HUDEP-2 (cell line): ENCODE measurements around the gene ZNF668.

Experiments
- DNase-seq, 76 experiments: peaks; one replicate each; lab custom pipeline; 2025; ENCODE audit not compliant: unreplicated experiment in 76 of 76; lab: John Stamatoyannopoulos, UW

ZNF668 gene

GRCh38 chr16:31061126-31061812 lies 12.8 kb downstream of the ZNF668 start:
- DNase-seq: no peak

- no peak for DNase-seq
These were observed 18.4 kb downstream of the ZNF668 start for GRCh38 chr16:31055613-31056012.

- peak in 51 of 76 experiments; percentile 6 to 76 (median 31) for DNase-seq
These were observed 21.9 kb downstream of the ZNF668 start for GRCh38 chr16:31052114-31052513.

GRCh38 chr16:31050280-31051030 lies 23.6 kb downstream of the ZNF668 start:
- no peak for DNase-seq

GRCh38 chr16:31043898-31044481 lies 30.1 kb downstream of the ZNF668 start:
- no peak for DNase-seq

GRCh38 chr16:31043352-31043751 lies 30.7 kb downstream of the ZNF668 start:
- no peak for DNase-seq

GRCh38 chr16:31042866-31043265 lies 31.2 kb downstream of the ZNF668 start:
- no peak for DNase-seq

GRCh38 chr16:31038993-31039392 lies 35.0 kb downstream of the ZNF668 start:
- no peak for DNase-seq

- peak in 4 of 76 experiments; percentile 4 to 30 (median 8) for DNase-seq
These were observed 37.3 kb downstream of the ZNF668 start for GRCh38 chr16:31036691-31037090.

GRCh38 chr16:31033709-31034492 lies 40.1 kb downstream of the ZNF668 start:
- peak in 69 of 76 experiments; percentile 10 to 86 (median 72) for DNase-seq

- DNase-seq: peak; percentile 28 to 98 (median 94)
These were observed 41.0 kb downstream of the ZNF668 start, which contains the start of gene STX4 for GRCh38 chr16:31032736-31033708. TSS of gene STX4 (plus strand) at chr16:31033558. CDS start at chr16:31033806, 248 bp downstream.

- no peak for DNase-seq
These were observed 42.8 kb downstream of the ZNF668 start for GRCh38 chr16:31031276-31031675.

- DNase-seq: no peak
These were observed 44.8 kb downstream of the ZNF668 start for GRCh38 chr16:31029272-31029671.

GRCh38 chr16:31025339-31025738 lies 48.7 kb downstream of the ZNF668 start:
- no peak for DNase-seq

- no peak for DNase-seq
These were observed 50.3 kb downstream of the ZNF668 start for GRCh38 chr16:31023627-31024226.

- no peak for DNase-seq
These were observed 50.8 kb downstream of the ZNF668 start for GRCh38 chr16:31023252-31023602.

GRCh38 chr16:31022544-31023251 lies 51.3 kb downstream of the ZNF668 start:
- no peak for DNase-seq

- no peak for DNase-seq
These were observed 53.5 kb downstream of the ZNF668 start for GRCh38 chr16:31020536-31020935.

GRCh38 chr16:31017756-31018155 lies 56.3 kb downstream of the ZNF668 start:
- peak in 19 of 76 experiments; percentile 6 to 46 (median 19) for DNase-seq
